Measurements from ENCODE around the gene LRRC15. TPM values are rescaled to one million over a fixed set of nuclear protein-coding genes. Genes with fewer than 3 reads are reported as not detected.

LRRC15 gene
- polyA plus RNA-seq, 4 donors, result 0.04 to 0.11 TPM; not detected in 2

DNA sequence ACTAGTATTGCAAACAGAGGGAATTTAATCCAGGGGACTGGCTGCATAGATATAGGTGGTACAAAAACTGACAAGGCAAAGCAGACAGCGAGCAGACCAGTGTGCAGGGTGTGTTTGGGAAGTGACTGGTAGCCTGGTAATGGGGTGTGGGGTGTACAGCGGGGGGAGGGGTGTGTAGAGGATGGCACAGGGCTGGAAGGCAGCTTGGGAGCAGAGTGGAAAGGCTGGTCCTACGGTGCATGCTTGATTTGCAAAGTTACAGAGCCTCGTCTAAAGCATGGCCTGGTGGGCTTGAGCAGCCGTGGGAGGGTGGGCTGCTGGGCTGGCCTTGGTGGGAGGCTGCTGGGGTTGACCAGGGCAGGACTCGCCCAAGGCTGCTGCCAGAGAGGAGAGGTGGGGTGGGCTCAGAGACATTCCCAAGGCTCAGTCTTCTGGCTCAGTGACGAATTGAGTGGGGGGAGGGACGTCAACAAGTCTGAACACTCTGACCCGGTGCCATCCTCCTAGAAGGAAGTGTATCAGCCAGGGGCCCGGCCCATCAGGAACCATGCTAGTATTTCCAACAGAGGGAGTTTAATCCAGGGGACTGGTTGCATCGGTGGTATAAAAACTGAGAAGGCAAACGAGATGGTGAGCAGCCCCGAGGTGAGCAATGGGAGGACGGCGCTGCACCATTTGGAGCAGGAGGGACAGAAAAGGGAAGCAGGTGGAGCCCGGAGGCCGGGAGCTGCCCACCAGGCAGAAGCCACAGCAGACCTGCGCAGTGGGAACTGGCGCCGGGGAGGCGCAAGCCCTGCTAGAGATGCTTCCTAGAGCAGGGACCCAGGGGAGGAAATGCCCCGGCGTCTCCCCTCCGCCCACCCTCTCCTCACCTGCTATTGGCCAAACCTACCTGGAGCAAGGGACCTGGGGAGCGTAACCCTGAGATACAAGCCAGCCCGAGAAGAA is 47.6 kb downstream of the LRRC15 start:
- no peak for DNase-seq (ENCODE audit: low read depth in 4 of 4, low spot score in 2 of 4)

DNA sequence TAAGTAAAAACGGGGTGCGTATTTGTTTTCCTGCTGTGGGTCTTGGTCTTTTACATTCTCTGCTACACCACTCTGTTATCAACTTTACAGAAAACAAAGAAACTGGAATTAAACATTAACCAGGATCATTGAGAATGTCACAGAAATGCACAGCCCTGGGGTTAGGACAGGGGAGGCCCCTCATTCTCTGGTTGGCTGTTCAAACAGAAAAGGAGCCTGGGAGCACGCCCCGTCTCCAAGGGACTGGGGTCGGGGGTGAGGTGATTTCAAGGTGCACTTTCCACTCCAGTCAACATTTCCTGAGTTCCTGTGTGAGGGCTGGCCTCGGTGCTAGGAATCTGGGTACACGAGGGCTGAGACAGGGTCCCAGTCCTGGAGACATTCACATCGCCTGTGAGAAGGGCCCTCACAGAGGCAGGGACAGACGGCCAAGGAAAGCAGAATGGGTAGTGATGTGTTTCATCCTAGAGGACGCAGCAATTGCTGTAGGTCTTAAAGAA is 48.7 kb downstream of the LRRC15 start:
- DNase-seq (ENCODE audit: low read depth in 4 of 4, low spot score in 2 of 4), result no peak

DNA sequence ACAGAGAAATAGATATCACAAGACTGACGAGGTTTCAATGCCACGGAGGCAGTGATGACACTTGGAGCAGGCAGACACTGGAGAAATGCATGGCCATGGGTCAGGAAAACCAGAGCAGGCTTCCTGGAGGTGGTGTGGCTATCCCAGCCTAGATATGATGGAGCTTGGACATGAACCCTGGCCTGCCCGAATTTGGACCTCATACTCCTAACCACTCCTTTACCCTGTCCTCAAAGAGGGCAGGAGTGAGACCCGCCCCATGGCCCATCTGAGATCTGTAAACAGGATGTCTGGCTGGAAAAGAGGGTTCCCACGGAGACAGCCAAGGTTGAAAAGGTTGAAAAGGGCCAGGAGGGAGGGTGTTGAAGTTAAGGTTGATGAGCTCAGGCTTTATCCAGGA is 49.4 kb downstream of the LRRC15 start:
- DNase-seq (ENCODE audit: low read depth in 4 of 4, low spot score in 2 of 4), result no peak

GRCh38 chr3:194318511-194319161 is 50.9 kb downstream of the LRRC15 start:
- DNase-seq (ENCODE audit: low read depth in 4 of 4, low spot score in 2 of 4), result no peak

- DNase-seq (ENCODE audit: low read depth in 4 of 4, low spot score in 2 of 4), result no peak
Measured at GRCh38 chr3:194316918-194317317, 52.6 kb downstream of the LRRC15 start.

DNA sequence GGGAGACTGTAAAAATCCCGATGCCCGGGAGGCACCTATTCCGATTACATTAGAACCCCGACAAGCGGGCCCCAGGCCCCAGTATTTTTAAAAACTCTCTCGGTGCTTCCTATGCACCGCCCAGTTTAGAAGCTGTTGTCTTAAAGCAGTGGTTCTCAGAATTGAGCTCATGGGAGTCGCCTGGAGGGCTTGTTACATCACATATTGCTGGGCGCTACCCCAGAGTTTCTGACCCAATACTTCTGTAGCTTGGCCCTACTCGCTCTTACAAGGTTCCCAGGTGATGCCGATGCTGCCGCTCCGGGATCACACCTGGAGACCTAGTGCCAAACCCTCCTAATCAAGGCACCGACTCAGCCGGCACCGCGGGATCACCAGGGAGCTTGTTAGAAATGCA is 53.6 kb downstream of the LRRC15 start:
- DNase-seq (ENCODE audit: low read depth in 4 of 4, low spot score in 2 of 4), result no peak

GRCh38 chr3:194315088-194315964 is 54.2 kb downstream of the LRRC15 start:
- DNase-seq (ENCODE audit: low read depth in 4 of 4, low spot score in 2 of 4), result peak in 1 of 4 donors; percentile 79

- no peak for DNase-seq (ENCODE audit: low read depth in 4 of 4, low spot score in 2 of 4)
Measured at GRCh38 chr3:194314388-194315068, 55.0 kb downstream of the LRRC15 start.

- DNase-seq (ENCODE audit: low read depth in 4 of 4, low spot score in 2 of 4), result no peak
Measured at GRCh38 chr3:194313560-194314387, 55.8 kb downstream of the LRRC15 start.

GRCh38 chr3:194312743-194313281 is 56.7 kb downstream of the LRRC15 start:
- DNase-seq (ENCODE audit: low read depth in 4 of 4, low spot score in 2 of 4), result no peak

GRCh38 chr3:194312186-194312742 is 57.3 kb downstream of the LRRC15 start:
- DNase-seq (ENCODE audit: low read depth in 4 of 4, low spot score in 2 of 4), result no peak

DNA sequence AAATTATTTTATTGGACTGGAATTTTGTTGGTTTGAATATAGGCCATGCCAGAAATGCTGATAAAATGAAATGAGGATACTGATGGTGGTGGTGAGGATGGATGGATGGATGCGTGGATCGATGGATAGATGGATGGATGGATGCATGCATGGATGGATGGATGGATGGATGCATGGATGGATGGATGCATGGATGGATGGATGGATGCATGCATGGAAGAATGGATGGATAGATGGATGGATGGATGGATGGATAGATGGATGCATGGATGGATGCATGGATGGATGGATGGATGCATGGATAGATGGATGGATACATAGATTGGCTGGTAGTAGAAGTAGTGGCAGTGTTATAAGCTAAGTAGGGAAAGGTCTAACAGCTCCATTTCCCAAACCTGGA is 58.5 kb downstream of the LRRC15 start:
- DNase-seq (ENCODE audit: low read depth in 4 of 4, low spot score in 2 of 4), result no peak

DNA sequence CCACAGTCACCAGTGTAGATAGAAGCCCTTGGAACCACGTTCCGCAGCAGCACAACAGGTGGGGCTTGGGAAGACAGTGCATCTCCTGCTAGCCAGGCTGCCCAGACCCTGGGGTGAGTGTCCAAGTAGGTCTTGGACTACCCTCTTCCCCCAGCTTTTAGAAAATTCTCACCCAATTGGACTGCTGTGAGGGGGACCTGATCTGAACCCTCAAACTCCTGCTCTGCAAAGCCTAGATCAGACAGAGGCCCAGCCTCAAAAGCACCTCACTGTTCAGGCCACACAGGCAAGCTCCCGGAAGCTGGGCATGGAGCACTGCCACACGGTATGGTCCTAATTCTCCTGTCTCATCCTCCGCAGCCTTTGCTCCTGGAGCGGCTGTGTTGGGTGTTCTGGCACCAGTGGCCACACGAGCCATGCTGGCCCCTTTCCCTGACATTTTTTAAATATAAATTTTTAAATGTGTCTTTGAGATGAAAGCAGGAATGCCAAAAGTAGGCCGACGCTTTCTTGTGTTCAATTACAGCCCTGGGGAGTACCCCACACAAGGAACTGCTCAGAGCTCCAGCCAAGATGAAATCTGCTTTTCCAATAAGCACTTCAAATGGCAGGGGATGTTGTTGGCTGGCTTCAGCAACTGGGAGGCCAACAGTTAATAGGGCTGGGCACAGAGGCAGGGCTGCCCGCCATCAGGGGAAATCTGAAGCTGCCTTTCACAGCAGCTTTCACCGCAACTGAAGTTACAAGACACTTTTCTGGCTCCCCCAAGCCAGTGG is 59.3 kb downstream of the LRRC15 start:
- DNase-seq (ENCODE audit: low read depth in 4 of 4, low spot score in 2 of 4), result no peak

DNA sequence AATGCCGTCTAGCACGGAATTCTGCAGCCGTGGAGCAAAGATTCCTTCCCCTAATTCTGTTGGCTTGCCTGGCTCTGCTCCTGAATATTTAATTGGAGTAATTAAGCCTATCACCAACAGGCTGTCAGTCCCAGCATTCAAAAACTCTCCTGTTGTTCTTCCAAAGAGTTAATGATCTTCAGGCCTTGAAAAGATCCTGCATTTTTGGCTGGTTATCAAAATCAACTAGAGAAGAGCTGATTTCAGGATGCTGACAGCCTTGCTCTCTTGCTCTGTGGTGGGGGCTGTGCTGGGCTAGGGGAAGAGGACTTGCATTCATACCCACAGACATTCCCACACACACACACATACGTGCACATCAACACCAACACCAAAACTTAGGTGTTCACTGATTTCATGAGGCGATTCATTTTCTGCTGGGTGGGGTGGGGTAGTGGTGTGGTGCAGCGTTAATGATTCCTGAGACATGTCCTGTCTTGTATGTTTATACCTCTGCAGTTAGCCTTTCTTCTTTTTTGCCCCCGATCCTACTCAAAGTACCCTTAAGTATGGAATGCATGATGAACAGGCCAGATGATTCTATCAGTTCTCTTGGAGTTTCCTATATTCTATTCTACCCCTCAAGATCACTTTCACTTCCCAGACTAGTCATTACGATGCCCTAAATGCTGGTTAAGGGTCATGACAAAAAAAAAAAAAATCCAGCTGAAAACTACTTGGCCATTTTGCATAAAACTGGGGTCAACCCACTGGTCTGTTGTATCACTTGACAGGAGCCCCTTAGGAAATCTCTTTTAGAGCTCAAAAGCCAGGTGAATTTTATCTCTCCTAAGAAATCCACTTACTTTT is 60.7 kb downstream of the LRRC15 start:
- no peak for DNase-seq (ENCODE audit: low read depth in 4 of 4, low spot score in 2 of 4)

DNA sequence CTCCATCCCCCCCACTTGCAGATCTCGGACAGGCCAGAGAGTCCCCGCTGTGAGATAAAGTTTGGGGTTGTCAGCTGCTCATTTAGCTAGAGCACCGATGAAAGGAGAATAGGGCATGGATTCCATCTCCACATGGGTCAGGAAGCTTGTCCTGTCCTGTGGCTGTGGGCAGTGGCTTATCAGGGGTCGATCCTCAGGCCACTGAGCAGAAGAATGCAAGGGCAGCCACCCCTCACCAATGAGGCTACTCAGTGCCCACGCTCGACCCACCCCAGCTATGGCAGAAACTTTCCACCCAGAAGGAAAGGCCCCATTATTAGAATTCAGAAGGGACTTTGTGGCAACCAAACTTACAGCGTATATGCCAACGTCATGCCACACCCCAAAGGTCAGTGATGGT is 61.7 kb downstream of the LRRC15 start:
- no peak for DNase-seq (ENCODE audit: low read depth in 4 of 4, low spot score in 2 of 4)

GRCh38 chr3:194306771-194307640 is 62.5 kb downstream of the LRRC15 start:
- DNase-seq (ENCODE audit: low read depth in 4 of 4, low spot score in 2 of 4), result no peak

Data from left renal cortex interstitium (tissue), 4 donors.